GM23338 (cell line): Measurements from ENCODE around the gene CDH4. TPM values are rescaled to one million over a fixed set of nuclear protein-coding genes. Genes with fewer than 3 reads are reported as not detected.

Experiments used
- ATAC-seq: fragments of 200-7000 bp; cut with Tn5 transposase; 3 replicates; pipeline ENCODE4 v1.9.1; 2020
- DNase-seq: peaks from one replicate; pipeline ENCODE4 v3.0.0-alpha.2; 2015; ENCODE audit warnings: low spot score
- H2AFZ ChIP-seq: fragments of 200-600 bp; sonication (generic); 2 replicates; pipeline ENCODE4 v1.8.0; 2016; ENCODE audit warnings: antibody characterized with exemption, mild to moderate bottlenecking, moderate library complexity
- H3F3A ChIP-seq: fragments of 200-600 bp; sonication (generic); replicated peaks from 2 replicates; pipeline ENCODE4 v1.8.0; 2017; ENCODE audit warnings: antibody characterized with exemption, mixed run types, low read depth
- H3K27ac ChIP-seq: fragments of 200-600 bp; sonication (generic); 2 replicates; pipeline ENCODE4 v1.6.1; 2016; ENCODE audit warnings: low read depth
- H3K27me3 ChIP-seq: fragments of 200-600 bp; sonication (generic); 2 replicates; pipeline ENCODE4 v1.8.0; 2016; ENCODE audit warnings: mild to moderate bottlenecking, mixed run types, moderate library complexity; ENCODE audit not compliant: insufficient read depth
- H3K36me3 ChIP-seq: fragments of 200-600 bp; sonication (generic); 2 replicates; pipeline ENCODE4 v1.8.0; 2016; ENCODE audit warnings: mild to moderate bottlenecking; ENCODE audit not compliant: insufficient read depth
- H3K4me1 ChIP-seq: fragments of 200-600 bp; sonication (generic); 2 replicates; pipeline ENCODE4 v1.8.0; 2016; ENCODE audit warnings: mild to moderate bottlenecking, moderate library complexity; ENCODE audit not compliant: insufficient read depth
- H3K4me2 ChIP-seq: fragments of 200-600 bp; sonication (generic); 2 replicates; pipeline ENCODE4 v1.7.1; 2017; ENCODE audit warnings: mixed run types
- H3K4me3 ChIP-seq: fragments of 200-600 bp; sonication (generic); 2 replicates; pipeline ENCODE4 v1.6.1; 2016; ENCODE audit warnings: mixed run types
- H3K79me2 ChIP-seq: fragments of 200-600 bp; sonication (generic); replicated peaks from 2 replicates; pipeline ENCODE4 v1.8.0; 2017; ENCODE audit warnings: mild to moderate bottlenecking; ENCODE audit not compliant: insufficient read depth
- H3K9me2 ChIP-seq: fragments of 200-600 bp; sonication (generic); 2 replicates; pipeline ENCODE4 v1.8.0; 2017; ENCODE audit not compliant: insufficient read depth
- H4K20me1 ChIP-seq: fragments of 200-600 bp; sonication (generic); replicated peaks from 2 replicates; pipeline ENCODE4 v1.8.0; 2017; ENCODE audit warnings: mild to moderate bottlenecking; ENCODE audit not compliant: insufficient read depth
- H3K27ac Mint-ChIP-seq: 2 replicates; pipeline ENCODE4 v1.8.0; 2020; ENCODE audit warnings: inconsistent platforms, mild to moderate bottlenecking, moderate library complexity, mixed read lengths
- H3K27me3 Mint-ChIP-seq: 3 replicates; pipeline ENCODE4 v1.8.0; 2022; ENCODE audit warnings: low read depth, mild to moderate bottlenecking, moderate library complexity, mixed read lengths, inconsistent platforms; ENCODE audit not compliant: insufficient read depth, poor library complexity
- H3K36me3 Mint-ChIP-seq: 3 replicates; pipeline ENCODE4 v1.8.0; 2021; ENCODE audit warnings: low read depth, mild to moderate bottlenecking, inconsistent platforms, moderate library complexity, mixed read lengths
- H3K4me1 Mint-ChIP-seq: 3 replicates; pipeline ENCODE4 v1.8.0; 2020; ENCODE audit warnings: mild to moderate bottlenecking, inconsistent platforms, mixed read lengths
- H3K4me3 Mint-ChIP-seq: 3 replicates; pipeline ENCODE4 v1.8.0; 2021; ENCODE audit warnings: moderate library complexity, mild to moderate bottlenecking, inconsistent platforms, mixed read lengths
- H3K9me3 Mint-ChIP-seq: 3 replicates; pipeline ENCODE4 v1.8.0; 2020; ENCODE audit warnings: moderate library complexity, mild to moderate bottlenecking, inconsistent platforms, mixed read lengths
- CREB1 ChIP-seq: fragments of 250-450 bp; sonication (Bioruptor Pico); IDR thresholded peaks from 2 replicates; pipeline ENCODE4 v1.5.0; 2020; ENCODE audit warnings: low read depth, mild to moderate bottlenecking, moderate library complexity
- EZH2 ChIP-seq: fragments of 200-600 bp; sonication (generic); IDR thresholded peaks from one replicate; pipeline ENCODE4 v1.8.0; 2017; ENCODE audit warnings: antibody characterized with exemption, mild to moderate bottlenecking, low read depth; ENCODE audit not compliant: unreplicated experiment
- EZH2phosphoT487 ChIP-seq: fragments of 200-600 bp; sonication (generic); IDR thresholded peaks from one replicate; pipeline ENCODE4 v1.8.1; 2018; ENCODE audit warnings: antibody characterized with exemption; ENCODE audit not compliant: unreplicated experiment
- NANOG ChIP-seq: IDR thresholded peaks from 2 replicates; pipeline ENCODE4 v1.6.1; 2016; ENCODE audit warnings: antibody characterized with exemption, borderline replicate concordance
- POLR2AphosphoS5 ChIP-seq: IDR thresholded peaks from 2 replicates; pipeline ENCODE4 v1.6.1; 2016; ENCODE audit warnings: antibody characterized with exemption, low read depth
- REST ChIP-seq: IDR thresholded peaks from one replicate; pipeline ENCODE4 v1.6.1; 2018; ENCODE audit warnings: antibody characterized with exemption; ENCODE audit not compliant: unreplicated experiment
- ZNF331 ChIP-seq: fragments of 250-450 bp; sonication (Bioruptor Pico); IDR thresholded peaks from 2 replicates; pipeline ENCODE4 v1.5.0; 2020; ENCODE audit warnings: low read depth, mild to moderate bottlenecking, moderate library complexity
- polyA plus RNA-seq: library from polyadenylated mRNA; unstranded; fragments of >200 nt; fragmentation: Nextera tagmentation; extraction: Ambion mirVana; gene quantifications from 2 replicates; pipeline ENCODE4 v1.2.1, GENCODE V29; 2016
- total RNA-seq: library from RNA; depleted of rRNA; stranded (reverse); fragments of >200 nt; shearing (Covaris generic); gene quantifications from 2 replicates; pipeline ENCODE4 v1.2.3, GENCODE V29; 2014

CDH4 gene
- total and polyA plus RNA-seq, 2 experiments from 2014 or later, result 1.2 to 4.2 TPM

GRCh38 chr20:61931476-61932198 is 679.6 kb downstream of the CDH4 start:
- Mint-ChIP-seq H3K27ac (no peak overlapping the region), H3K9me3 (peaks cover 4% of the 10 kb centered on the region), H3K27me3 (peaks cover 17% of the 10 kb centered on the region), H3K4me3 (no peak overlapping the region), H3K4me1 (peaks cover 13% of the 10 kb centered on the region), H3K36me3 (peaks cover 7% of the 10 kb centered on the region; the same call in 2 of the 3 replicates)
- H3K79me2 ChIP-seq, result no peaks in the 10 kb centered on the region
- no peak overlapping the region for H2AFZ ChIP-seq
- TF ChIP-seq CREB1 (CRISPR knock-in tag) (no peak), EZH2phosphoT487 (no peak)
- ATAC-seq (no peak), DNase-seq (no peak)
- no peaks in the 10 kb centered on the region for H4K20me1 ChIP-seq
- H3F3A ChIP-seq, result no peaks in the 10 kb centered on the region
- H3K4me2 ChIP-seq, result no peak overlapping the region
- H3K36me3 ChIP-seq, result no peaks in the 10 kb centered on the region
- no peak overlapping the region for H3K27ac ChIP-seq
- H3K4me3 ChIP-seq, result no peak overlapping the region
- no peaks in the 10 kb centered on the region for H3K4me1 ChIP-seq
- no peaks in the 10 kb centered on the region for H3K9me2 ChIP-seq
- H3K27me3 ChIP-seq, result no peaks in the 10 kb centered on the region

- Histone ChIP-seq H2AFZ (no peak overlapping the region), H3K4me1 (no peaks in the 10 kb centered on the region), H3K27me3 (no peaks in the 10 kb centered on the region), H3K36me3 (no peaks in the 10 kb centered on the region), H4K20me1 (no peaks in the 10 kb centered on the region), H3K9me2 (no peaks in the 10 kb centered on the region), H3K4me2 (no peak overlapping the region), H3F3A (no peaks in the 10 kb centered on the region), H3K79me2 (no peaks in the 10 kb centered on the region), H3K4me3 (no peak overlapping the region), H3K27ac (no peak overlapping the region)
- ATAC-seq (no peak), DNase-seq (no peak)
- Mint-ChIP-seq H3K9me3 (peaks cover 4% of the 10 kb centered on the region; the same call in 2 of the 3 replicates), H3K4me3 (no peak overlapping the region), H3K27me3 (peaks cover 17% of the 10 kb centered on the region), H3K36me3 (peaks cover 7% of the 10 kb centered on the region; the same call in 2 of the 3 replicates), H3K27ac (no peak overlapping the region), H3K4me1 (peaks cover 19% of the 10 kb centered on the region)
- TF ChIP-seq EZH2phosphoT487, result no peak
- no peak for TF ChIP-seq NANOG
- TF ChIP-seq CREB1 (CRISPR knock-in tag), result no peak
- TF ChIP-seq ZNF331 (CRISPR knock-in tag), result no peak
- no peak for TF ChIP-seq POLR2AphosphoS5
- no peak for TF ChIP-seq EZH2
- TF ChIP-seq REST, result no peak
These were observed 680.1 kb downstream of the CDH4 start for GRCh38 chr20:61932199-61932592.
